Upper lobe of left lung (tissue), 4 donors: ENCODE results near the gene GNG13.

ENCODE experiments used
- POLR2A ChIP-seq, 4 donors: fragments of 450-650 bp; IDR thresholded peaks; one replicate each; pipeline ENCODE4 v1.5.1; 2016 to 2017; ENCODE audit warnings: antibody characterized with exemption in 4 of 4, mild to moderate bottlenecking in 2 of 4
- TF ChIP-seq, protein P1 (sequence below), 6 experiments: fragments of 450-650 bp in 4 of 6; fragments of 200-600 bp in 2 of 6; sonication (generic) in 2 of 6; IDR thresholded peaks; one replicate each; pipeline ENCODE4 v1.5.1; 2016 to 2019; ENCODE audit warnings: antibody characterized with exemption in 6 of 6

DNA sequence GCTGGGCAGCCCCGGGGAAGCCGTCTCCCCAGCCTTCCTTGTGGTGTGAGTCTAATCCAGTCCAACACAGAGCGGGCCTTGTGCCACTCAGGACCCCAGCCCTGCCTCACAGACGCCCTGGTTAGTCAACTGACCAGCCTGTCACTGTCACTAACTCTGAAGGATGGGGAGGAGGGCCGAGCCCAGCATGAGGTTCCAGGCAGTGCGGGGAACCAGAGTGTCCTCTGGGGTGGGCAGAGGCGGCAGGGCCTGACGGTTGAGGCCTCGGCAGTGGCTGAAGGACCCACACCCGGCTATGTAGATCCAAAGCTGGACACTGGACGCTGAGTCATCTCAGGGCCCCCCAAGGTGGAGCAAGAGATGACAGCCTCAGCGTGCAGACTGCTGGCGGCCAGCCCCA, 21.0 kb downstream of the GNG13 start:
- no peak for TF ChIP-seq POLR2A (IDR thresholded peaks at IDR 0.05)
- TF ChIP-seq, protein P1, sequence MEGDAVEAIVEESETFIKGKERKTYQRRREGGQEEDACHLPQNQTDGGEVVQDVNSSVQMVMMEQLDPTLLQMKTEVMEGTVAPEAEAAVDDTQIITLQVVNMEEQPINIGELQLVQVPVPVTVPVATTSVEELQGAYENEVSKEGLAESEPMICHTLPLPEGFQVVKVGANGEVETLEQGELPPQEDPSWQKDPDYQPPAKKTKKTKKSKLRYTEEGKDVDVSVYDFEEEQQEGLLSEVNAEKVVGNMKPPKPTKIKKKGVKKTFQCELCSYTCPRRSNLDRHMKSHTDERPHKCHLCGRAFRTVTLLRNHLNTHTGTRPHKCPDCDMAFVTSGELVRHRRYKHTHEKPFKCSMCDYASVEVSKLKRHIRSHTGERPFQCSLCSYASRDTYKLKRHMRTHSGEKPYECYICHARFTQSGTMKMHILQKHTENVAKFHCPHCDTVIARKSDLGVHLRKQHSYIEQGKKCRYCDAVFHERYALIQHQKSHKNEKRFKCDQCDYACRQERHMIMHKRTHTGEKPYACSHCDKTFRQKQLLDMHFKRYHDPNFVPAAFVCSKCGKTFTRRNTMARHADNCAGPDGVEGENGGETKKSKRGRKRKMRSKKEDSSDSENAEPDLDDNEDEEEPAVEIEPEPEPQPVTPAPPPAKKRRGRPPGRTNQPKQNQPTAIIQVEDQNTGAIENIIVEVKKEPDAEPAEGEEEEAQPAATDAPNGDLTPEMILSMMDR (IDR thresholded peaks at IDR 0.05): no peak
